Colonic mucosa (tissue), 4 donors: ENCODE results near the gene MADD. TPM values are rescaled to one million over a fixed set of nuclear protein-coding genes. Genes with fewer than 3 reads are reported as not detected.

Experiments
- DNase-seq: peaks from one replicate; pipeline ENCODE4 v3.0.0-alpha.2; 2020
- H3K27ac ChIP-seq: fragments of 200-600 bp; one replicate; pipeline ENCODE4 v1.8.0; 2021
- H3K27me3 ChIP-seq: fragments of 200-600 bp; one replicate; pipeline ENCODE4 v1.8.0; 2021
- H3K36me3 ChIP-seq: fragments of 200-600 bp; one replicate; pipeline ENCODE4 v1.8.0; 2021
- H3K4me1 ChIP-seq: fragments of 200-600 bp; one replicate; pipeline ENCODE4 v1.8.0; 2021; ENCODE audit warnings: mild to moderate bottlenecking
- H3K4me3 ChIP-seq: fragments of 200-600 bp; one replicate; pipeline ENCODE4 v1.8.0; 2021
- H3K9ac ChIP-seq, 2 donors: one replicate each; pipeline ENCODE4 v1.7.0; 2013; ENCODE audit warnings: control low read depth in 2 of 2, low read depth in 2 of 2, low read length in 2 of 2
- H3K9me3 ChIP-seq: fragments of 200-600 bp; one replicate; pipeline ENCODE4 v1.8.0; 2021
- CTCF ChIP-seq: fragments of 200-600 bp; IDR thresholded peaks from one replicate; pipeline ENCODE4 v1.8.0; 2022; ENCODE audit warnings: antibody characterized with exemption, mild to moderate bottlenecking
- intact Hi-C: fragments of 100-400 bp; cut with DNase I; formaldehyde crosslinking; loops from one replicate; pipeline ENCODE4 v1.14.1; 2022
- total RNA-seq, 2 donors: library from RNA; stranded (reverse); fragmentation: NEBNext Ultra II Directional in 1 of 2; extraction: Animal tissue kit (Norgen Biotek cat#: 25700) in 1 of 2; gene quantifications; one replicate each; pipeline ENCODE4 v1.2.1, GENCODE V29; 2021
- donor health status: healthy.
- donor health status: DM: no; HTN: no; CAD: no.
- donor health status: DM: no; HTN: no; CAD: no.

Gene MADD
- total RNA-seq, 2 donors from 2014 or later: 35.5 to 45.9 TPM

GRCh38 chr11:47324520-47324919 lies 54.6 kb downstream of the MADD start:
- no peaks in the 10 kb centered on the region for H3K9me3 ChIP-seq
- H3K4me3 ChIP-seq: no peak overlapping the region
- peaks cover 7% of the 10 kb centered on the region for H3K36me3 ChIP-seq
- no peaks in the 10 kb centered on the region for H3K4me1 ChIP-seq
- no peaks in the 10 kb centered on the region for H3K27me3 ChIP-seq
- intact Hi-C loops: no loop called here
- no peak for TF ChIP-seq CTCF
- H3K9ac ChIP-seq: no peak overlapping the region
- no peak overlapping the region for H3K27ac ChIP-seq
- no peak for DNase-seq

GRCh38 chr11:47325271-47326041 lies 55.5 kb downstream of the MADD start:
- H3K36me3 ChIP-seq: peaks cover 7% of the 10 kb centered on the region
- no peak for DNase-seq
- TF ChIP-seq CTCF: no peak
- no peak overlapping the region for H3K27ac ChIP-seq
- intact Hi-C loops: no loop called here
- no peak overlapping the region for H3K4me3 ChIP-seq
- no peaks in the 10 kb centered on the region for H3K4me1 ChIP-seq
- H3K9ac ChIP-seq: no peak overlapping the region
- H3K9me3 ChIP-seq: no peaks in the 10 kb centered on the region
- H3K27me3 ChIP-seq: no peaks in the 10 kb centered on the region

- H3K4me3 ChIP-seq: no peak overlapping the region
- H3K27ac ChIP-seq: no peak overlapping the region
- intact Hi-C loops: no loop called here
- no peaks in the 10 kb centered on the region for H3K4me1 ChIP-seq
- H3K9me3 ChIP-seq: no peaks in the 10 kb centered on the region
- peaks cover 7% of the 10 kb centered on the region for H3K36me3 ChIP-seq
- H3K27me3 ChIP-seq: no peaks in the 10 kb centered on the region
- DNase-seq: no peak
- TF ChIP-seq CTCF: no peak
- no peak overlapping the region for H3K9ac ChIP-seq
Measured at GRCh38 chr11:47326198-47326597, 56.3 kb downstream of the MADD start.

- Histone ChIP-seq H3K9me3 (no peaks in the 10 kb centered on the region), H3K36me3 (peaks cover 3% of the 10 kb centered on the region), H3K4me3 (no peak overlapping the region), H3K27ac (no peak overlapping the region), H3K4me1 (peaks cover 7% of the 10 kb centered on the region), H3K9ac (no peak overlapping the region), H3K27me3 (no peaks in the 10 kb centered on the region)
- TF ChIP-seq CTCF: no peak
- no peak for DNase-seq
- intact Hi-C loops: no loop called here
Measured at GRCh38 chr11:47327025-47327424, 57.1 kb downstream of the MADD start.

GRCh38 chr11:47327949-47328348 lies 58.0 kb downstream of the MADD start:
- no peak overlapping the region for H3K9ac ChIP-seq
- no peaks in the 10 kb centered on the region for H3K27me3 ChIP-seq
- intact Hi-C loops: no loop called here
- no peaks in the 10 kb centered on the region for H3K9me3 ChIP-seq
- no peak for TF ChIP-seq CTCF
- no peak for DNase-seq
- H3K36me3 ChIP-seq: peaks cover 3% of the 10 kb centered on the region
- no peak overlapping the region for H3K27ac ChIP-seq
- H3K4me3 ChIP-seq: no peak overlapping the region
- H3K4me1 ChIP-seq: peaks cover 7% of the 10 kb centered on the region
